ENCODE data around the gene SEC24D. TPM values are rescaled to one million over a fixed set of nuclear protein-coding genes. Genes with fewer than 3 reads are reported as not detected.

Gene SEC24D
- total and polyA plus RNA-seq, 9 of the 15 experiments (the other 6 are each of a cell fraction or from before 2014, with no cell fraction given), result 7.1 to 22.5 (median 11.3) TPM

GRCh38 chr4:118714682-118715081 lies 121.2 kb downstream of the SEC24D start:
- H3K9me1 ChIP-seq (ENCODE audit: control insufficient read depth, insufficient read depth, low read length), result no peaks in the 10 kb centered on the region
- H3K79me2 ChIP-seq (ENCODE audit: control insufficient read depth, insufficient read depth, low read length), result no peaks in the 10 kb centered on the region
- H3K27ac ChIP-seq (ENCODE audit: extremely low read depth, low read depth, low read length), result no peak overlapping the region
- intact Hi-C loops (cut with micrococcal nuclease), result no loop called here
- ATAC-seq (no peak), FAIRE-seq (no peak), DNase-seq (ENCODE audit: extremely low read depth in 1 of 4, low spot score in 3 of 4) (no peak)
- H3K4me2 ChIP-seq (ENCODE audit: insufficient read depth, low read length), result no peak overlapping the region
- peaks cover 30% of the 10 kb centered on the region for H3K36me3 ChIP-seq (ENCODE audit: control insufficient read depth, insufficient read depth, low read length)
- BruUV-seq (replicated peaks), result no TSS peak
- H4K20me1 ChIP-seq (replicated peaks; ENCODE audit: control insufficient read depth, insufficient read depth, low read length), result 0 out of 2 replicates have a peak, but pooled peaks cover 4% of the 10 kb centered on the region
- no peaks in the 10 kb centered on the region for H3K4me1 ChIP-seq (replicated peaks in 1 of 2; ENCODE audit: control insufficient read depth in 2 of 2, insufficient read depth in 2 of 2, low read length in 2 of 2)
- no peak for TF ChIP-seq RAD51 (IDR thresholded peaks at IDR 0.05; ENCODE audit: borderline replicate concordance, low read depth)
- TF ChIP-seq MXI1 (IDR thresholded peaks at IDR 0.05; ENCODE audit: low read depth, low read length), result no peak
- TF ChIP-seq ZNF23 (CRISPR knock-in tag; IDR thresholded peaks at IDR 0.05), result no peak
- no peak for TF ChIP-seq SMARCE1 (IDR thresholded peaks at IDR 0.05)
- TF ChIP-seq MLX (CRISPR knock-in tag; conservative IDR thresholded peaks at IDR 0.05), result no peak
- no peak for TF ChIP-seq ZNF143 (CRISPR knock-in tag; IDR thresholded peaks at IDR 0.05)
- TF ChIP-seq ZNF644 (tag; IDR thresholded peaks at IDR 0.05; ENCODE audit: low read depth), result no peak
- TF ChIP-seq PRDM10 (IDR thresholded peaks at IDR 0.05; ENCODE audit: partially characterized antibody), result no peak
- no peak for TF ChIP-seq FOXP4 (CRISPR knock-in tag; IDR thresholded peaks at IDR 0.05; ENCODE audit: borderline replicate concordance)
- TF ChIP-seq GATAD2B (IDR thresholded peaks at IDR 0.05; ENCODE audit: borderline replicate concordance), result no peak
- TF ChIP-seq RNF2 (IDR thresholded peaks at IDR 0.05), result no peak
- no peak for TF ChIP-seq GTF2F1 (IDR thresholded peaks at IDR 0.05; ENCODE audit: low read depth, low read length)
- no peaks in the 10 kb centered on the region for H3K27me3 ChIP-seq (ENCODE audit: control insufficient read depth in 2 of 2, insufficient read depth in 2 of 2, low read length in 2 of 2)
- 69% methylated on average over 4 of the region's 4 CpGs for WGBS (ENCODE audit: insufficient coverage, low coverage, missing lambda C conversion rate)
- no peak overlapping the region for H3K9ac ChIP-seq (ENCODE audit: insufficient read depth in 1 of 2, low read depth in 2 of 2, low read length in 2 of 2)
- CTCF ChIA-PET (ENCODE audit: low intra/inter-chr PET ratio), result no interaction called here
- no peak overlapping the region for H2AFZ ChIP-seq (ENCODE audit: low read depth, low read length)
- H3K4me3 ChIP-seq, result no peak overlapping the region
- H3K9me3 ChIP-seq (replicated peaks; ENCODE audit: control insufficient read depth, insufficient read depth, low read depth, low read length), result no peaks in the 10 kb centered on the region
- in situ Hi-C loops (cut with MboI), result no loop called here
- POLR2A ChIA-PET, result no interaction called here
